ENCODE measurements around the gene WDR54.

WDR54 gene

GRCh38 chr2:74430502-74430901, 9.0 kb downstream of the WDR54 start:
- in situ Hi-C loops (cut with MboI; ENCODE audit: low pct_unique_long_range_greater_than_20kb, low sequenced_read_pairs, unreplicated experiment) = no loop called here
- no peak for TF ChIP-seq CTCF (IDR thresholded peaks at IDR 0.05; ENCODE audit: extremely low read depth, insufficient read depth, missing control alignments)
- DNase-seq (ENCODE audit: low spot score) = no peak

- in situ Hi-C loops (cut with MboI; ENCODE audit: low pct_unique_long_range_greater_than_20kb, low sequenced_read_pairs, unreplicated experiment) = no loop called here
- TF ChIP-seq CTCF (IDR thresholded peaks at IDR 0.05; ENCODE audit: extremely low read depth, insufficient read depth, missing control alignments) = no peak
These were observed 14.7 kb downstream of the WDR54 start for GRCh38 chr2:74436111-74436805.

GRCh38 chr2:74436848-74437695, 15.5 kb downstream of the WDR54 start:
- TF ChIP-seq CTCF (IDR thresholded peaks at IDR 0.05; ENCODE audit: extremely low read depth, insufficient read depth, missing control alignments) = no peak
- peak; percentile 61 for DNase-seq (ENCODE audit: low spot score)
- in situ Hi-C loops (cut with MboI; ENCODE audit: low pct_unique_long_range_greater_than_20kb, low sequenced_read_pairs, unreplicated experiment) = no loop called here

More at GRCh38 chr2:74436111-74436805, 14.7 kb downstream of the WDR54 start:
- no peak for DNase-seq (ENCODE audit: low spot score)

- DNase-seq (ENCODE audit: low spot score) = no peak
- in situ Hi-C loops (cut with MboI; ENCODE audit: low pct_unique_long_range_greater_than_20kb, low sequenced_read_pairs, unreplicated experiment) = no loop called here
- no peak for TF ChIP-seq CTCF (IDR thresholded peaks at IDR 0.05; ENCODE audit: extremely low read depth, insufficient read depth, missing control alignments)
These were observed 16.7 kb downstream of the WDR54 start for GRCh38 chr2:74438248-74438647.

GRCh38 chr2:74439373-74439772, 17.8 kb downstream of the WDR54 start:
- DNase-seq (ENCODE audit: low spot score) = no peak
- in situ Hi-C loops (cut with MboI; ENCODE audit: low pct_unique_long_range_greater_than_20kb, low sequenced_read_pairs, unreplicated experiment) = no loop called here

More at GRCh38 chr2:74439373-74439772, 17.8 kb downstream of the WDR54 start:
- TF ChIP-seq CTCF (IDR thresholded peaks at IDR 0.05; ENCODE audit: extremely low read depth, insufficient read depth, missing control alignments) = no peak
